Measurements from ENCODE around the gene LDB1. TPM values are rescaled to one million over a fixed set of nuclear protein-coding genes. Genes with fewer than 3 reads are reported as not detected.

LDB1 gene
- total and polyA plus RNA-seq, 2 of the 13 experiments (the other 11 are each of a cell fraction or from before 2014, with no cell fraction given) = 17.2 to 45.5 TPM

DNA sequence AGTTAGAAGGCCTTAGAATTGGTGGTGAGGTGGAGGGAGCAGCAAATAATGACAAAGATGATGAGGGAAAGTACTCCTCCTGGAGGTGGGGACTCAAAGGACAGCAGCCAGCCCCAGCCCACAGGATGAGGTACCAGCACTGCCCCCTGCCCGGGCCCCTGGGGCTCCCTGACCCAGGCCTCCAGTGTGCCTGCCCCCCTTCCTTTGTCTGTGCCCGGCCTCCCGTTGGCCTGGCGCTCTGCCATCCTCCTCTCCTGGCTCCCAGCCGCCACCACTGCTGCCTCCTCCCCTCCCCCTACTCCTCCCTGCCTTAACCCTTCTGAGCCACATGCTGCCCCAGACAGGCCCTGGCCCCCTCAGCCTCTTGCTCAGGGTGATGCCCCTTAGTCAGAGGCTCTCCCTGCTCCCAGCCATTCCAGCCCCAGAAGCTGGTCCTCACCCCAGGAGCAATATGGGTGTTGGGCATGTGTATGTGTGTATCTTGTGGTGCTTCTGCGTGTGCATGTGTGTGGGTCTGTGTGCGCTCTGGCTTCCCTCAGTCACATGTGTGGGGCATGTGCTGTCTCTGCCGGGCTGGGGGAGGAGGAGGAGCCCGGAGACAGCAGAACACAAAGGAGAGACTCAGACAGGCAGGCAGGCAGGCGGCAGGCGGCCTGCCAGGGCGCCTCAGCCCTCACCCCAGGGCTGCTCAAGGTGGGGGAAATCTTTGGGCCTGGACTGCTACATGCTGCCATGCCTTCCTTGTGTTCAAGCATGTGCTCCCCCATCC is 2.6 kb downstream of the LDB1 start (continued):
- TF ChIP-seq, protein P1, sequence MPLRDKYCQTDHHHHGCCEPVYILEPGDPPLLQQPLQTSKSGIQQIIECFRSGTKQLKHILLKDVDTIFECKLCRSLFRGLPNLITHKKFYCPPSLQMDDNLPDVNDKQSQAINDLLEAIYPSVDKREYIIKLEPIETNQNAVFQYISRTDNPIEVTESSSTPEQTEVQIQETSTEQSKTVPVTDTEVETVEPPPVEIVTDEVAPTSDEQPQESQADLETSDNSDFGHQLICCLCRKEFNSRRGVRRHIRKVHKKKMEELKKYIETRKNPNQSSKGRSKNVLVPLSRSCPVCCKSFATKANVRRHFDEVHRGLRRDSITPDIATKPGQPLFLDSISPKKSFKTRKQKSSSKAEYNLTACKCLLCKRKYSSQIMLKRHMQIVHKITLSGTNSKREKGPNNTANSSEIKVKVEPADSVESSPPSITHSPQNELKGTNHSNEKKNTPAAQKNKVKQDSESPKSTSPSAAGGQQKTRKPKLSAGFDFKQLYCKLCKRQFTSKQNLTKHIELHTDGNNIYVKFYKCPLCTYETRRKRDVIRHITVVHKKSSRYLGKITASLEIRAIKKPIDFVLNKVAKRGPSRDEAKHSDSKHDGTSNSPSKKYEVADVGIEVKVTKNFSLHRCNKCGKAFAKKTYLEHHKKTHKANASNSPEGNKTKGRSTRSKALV (CRISPR knock-in tag; IDR thresholded peaks at IDR 0.05) = no peak
- TF ChIP-seq JUNB (CRISPR knock-in tag; IDR thresholded peaks at IDR 0.05; ENCODE audit: borderline replicate concordance) = no peak
- no peak for TF ChIP-seq ZEB1 (IDR thresholded peaks at IDR 0.05; ENCODE audit: insufficient replicate concordance, low read depth)
- TF ChIP-seq, protein P2, sequence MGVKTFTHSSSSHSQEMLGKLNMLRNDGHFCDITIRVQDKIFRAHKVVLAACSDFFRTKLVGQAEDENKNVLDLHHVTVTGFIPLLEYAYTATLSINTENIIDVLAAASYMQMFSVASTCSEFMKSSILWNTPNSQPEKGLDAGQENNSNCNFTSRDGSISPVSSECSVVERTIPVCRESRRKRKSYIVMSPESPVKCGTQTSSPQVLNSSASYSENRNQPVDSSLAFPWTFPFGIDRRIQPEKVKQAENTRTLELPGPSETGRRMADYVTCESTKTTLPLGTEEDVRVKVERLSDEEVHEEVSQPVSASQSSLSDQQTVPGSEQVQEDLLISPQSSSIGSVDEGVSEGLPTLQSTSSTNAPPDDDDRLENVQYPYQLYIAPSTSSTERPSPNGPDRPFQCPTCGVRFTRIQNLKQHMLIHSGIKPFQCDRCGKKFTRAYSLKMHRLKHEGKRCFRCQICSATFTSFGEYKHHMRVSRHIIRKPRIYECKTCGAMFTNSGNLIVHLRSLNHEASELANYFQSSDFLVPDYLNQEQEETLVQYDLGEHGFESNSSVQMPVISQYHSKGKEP (CRISPR knock-in tag; IDR thresholded peaks at IDR 0.05) = no peak
- no peak for TF ChIP-seq SNRNP70 (IDR thresholded peaks at IDR 0.05; ENCODE audit: low read depth, low read length)
- no peak for TF ChIP-seq ZNF552 (CRISPR knock-in tag; IDR thresholded peaks at IDR 0.05; ENCODE audit: borderline replicate concordance)
- no peak for TF ChIP-seq PLRG1 (conservative IDR thresholded peaks at IDR 0.05)
- TF ChIP-seq ZNF761 (CRISPR knock-in tag; conservative IDR thresholded peaks at IDR 0.05) = no peak
- TF ChIP-seq ATAD3A (CRISPR knock-in tag; IDR thresholded peaks at IDR 0.05) = no peak
- TF ChIP-seq, protein P3, sequence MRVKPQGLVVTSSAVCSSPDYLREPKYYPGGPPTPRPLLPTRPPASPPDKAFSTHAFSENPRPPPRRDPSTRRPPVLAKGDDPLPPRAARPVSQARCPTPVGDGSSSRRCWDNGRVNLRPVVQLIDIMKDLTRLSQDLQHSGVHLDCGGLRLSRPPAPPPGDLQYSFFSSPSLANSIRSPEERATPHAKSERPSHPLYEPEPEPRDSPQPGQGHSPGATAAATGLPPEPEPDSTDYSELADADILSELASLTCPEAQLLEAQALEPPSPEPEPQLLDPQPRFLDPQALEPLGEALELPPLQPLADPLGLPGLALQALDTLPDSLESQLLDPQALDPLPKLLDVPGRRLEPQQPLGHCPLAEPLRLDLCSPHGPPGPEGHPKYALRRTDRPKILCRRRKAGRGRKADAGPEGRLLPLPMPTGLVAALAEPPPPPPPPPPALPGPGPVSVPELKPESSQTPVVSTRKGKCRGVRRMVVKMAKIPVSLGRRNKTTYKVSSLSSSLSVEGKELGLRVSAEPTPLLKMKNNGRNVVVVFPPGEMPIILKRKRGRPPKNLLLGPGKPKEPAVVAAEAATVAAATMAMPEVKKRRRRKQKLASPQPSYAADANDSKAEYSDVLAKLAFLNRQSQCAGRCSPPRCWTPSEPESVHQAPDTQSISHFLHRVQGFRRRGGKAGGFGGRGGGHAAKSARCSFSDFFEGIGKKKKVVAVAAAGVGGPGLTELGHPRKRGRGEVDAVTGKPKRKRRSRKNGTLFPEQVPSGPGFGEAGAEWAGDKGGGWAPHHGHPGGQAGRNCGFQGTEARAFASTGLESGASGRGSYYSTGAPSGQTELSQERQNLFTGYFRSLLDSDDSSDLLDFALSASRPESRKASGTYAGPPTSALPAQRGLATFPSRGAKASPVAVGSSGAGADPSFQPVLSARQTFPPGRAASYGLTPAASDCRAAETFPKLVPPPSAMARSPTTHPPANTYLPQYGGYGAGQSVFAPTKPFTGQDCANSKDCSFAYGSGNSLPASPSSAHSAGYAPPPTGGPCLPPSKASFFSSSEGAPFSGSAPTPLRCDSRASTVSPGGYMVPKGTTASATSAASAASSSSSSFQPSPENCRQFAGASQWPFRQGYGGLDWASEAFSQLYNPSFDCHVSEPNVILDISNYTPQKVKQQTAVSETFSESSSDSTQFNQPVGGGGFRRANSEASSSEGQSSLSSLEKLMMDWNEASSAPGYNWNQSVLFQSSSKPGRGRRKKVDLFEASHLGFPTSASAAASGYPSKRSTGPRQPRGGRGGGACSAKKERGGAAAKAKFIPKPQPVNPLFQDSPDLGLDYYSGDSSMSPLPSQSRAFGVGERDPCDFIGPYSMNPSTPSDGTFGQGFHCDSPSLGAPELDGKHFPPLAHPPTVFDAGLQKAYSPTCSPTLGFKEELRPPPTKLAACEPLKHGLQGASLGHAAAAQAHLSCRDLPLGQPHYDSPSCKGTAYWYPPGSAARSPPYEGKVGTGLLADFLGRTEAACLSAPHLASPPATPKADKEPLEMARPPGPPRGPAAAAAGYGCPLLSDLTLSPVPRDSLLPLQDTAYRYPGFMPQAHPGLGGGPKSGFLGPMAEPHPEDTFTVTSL (CRISPR knock-in tag; IDR thresholded peaks at IDR 0.05; ENCODE audit: borderline replicate concordance) = no peak; the same call in 1 of the 2 replicates
- TF ChIP-seq, protein P4, sequence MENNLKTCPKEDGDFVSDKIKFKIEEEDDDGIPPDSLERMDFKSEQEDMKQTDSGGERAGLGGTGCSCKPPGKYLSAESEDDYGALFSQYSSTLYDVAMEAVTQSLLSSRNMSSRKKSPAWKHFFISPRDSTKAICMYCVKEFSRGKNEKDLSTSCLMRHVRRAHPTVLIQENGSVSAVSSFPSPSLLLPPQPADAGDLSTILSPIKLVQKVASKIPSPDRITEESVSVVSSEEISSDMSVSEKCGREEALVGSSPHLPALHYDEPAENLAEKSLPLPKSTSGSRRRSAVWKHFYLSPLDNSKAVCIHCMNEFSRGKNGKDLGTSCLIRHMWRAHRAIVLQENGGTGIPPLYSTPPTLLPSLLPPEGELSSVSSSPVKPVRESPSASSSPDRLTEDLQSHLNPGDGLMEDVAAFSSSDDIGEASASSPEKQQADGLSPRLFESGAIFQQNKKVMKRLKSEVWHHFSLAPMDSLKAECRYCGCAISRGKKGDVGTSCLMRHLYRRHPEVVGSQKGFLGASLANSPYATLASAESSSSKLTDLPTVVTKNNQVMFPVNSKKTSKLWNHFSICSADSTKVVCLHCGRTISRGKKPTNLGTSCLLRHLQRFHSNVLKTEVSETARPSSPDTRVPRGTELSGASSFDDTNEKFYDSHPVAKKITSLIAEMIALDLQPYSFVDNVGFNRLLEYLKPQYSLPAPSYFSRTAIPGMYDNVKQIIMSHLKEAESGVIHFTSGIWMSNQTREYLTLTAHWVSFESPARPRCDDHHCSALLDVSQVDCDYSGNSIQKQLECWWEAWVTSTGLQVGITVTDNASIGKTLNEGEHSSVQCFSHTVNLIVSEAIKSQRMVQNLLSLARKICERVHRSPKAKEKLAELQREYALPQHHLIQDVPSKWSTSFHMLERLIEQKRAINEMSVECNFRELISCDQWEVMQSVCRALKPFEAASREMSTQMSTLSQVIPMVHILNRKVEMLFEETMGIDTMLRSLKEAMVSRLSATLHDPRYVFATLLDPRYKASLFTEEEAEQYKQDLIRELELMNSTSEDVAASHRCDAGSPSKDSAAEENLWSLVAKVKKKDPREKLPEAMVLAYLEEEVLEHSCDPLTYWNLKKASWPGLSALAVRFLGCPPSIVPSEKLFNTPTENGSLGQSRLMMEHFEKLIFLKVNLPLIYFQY (CRISPR knock-in tag; IDR thresholded peaks at IDR 0.05; ENCODE audit: borderline replicate concordance) = no peak
